Hippocampal formation (tissue), 2 donors: ENCODE data around the gene BARX1.
"Not testable (repeated sequence)": the region's sequence is repeated elsewhere in the genome, so short reads cannot be mapped to it uniquely, and the experiment has no call there.

Experiments used
- DNase-seq, 2 donors: peaks; one replicate each; lab custom pipeline; 2025; lab: John Stamatoyannopoulos, UW

The BARX1 gene

DNA sequence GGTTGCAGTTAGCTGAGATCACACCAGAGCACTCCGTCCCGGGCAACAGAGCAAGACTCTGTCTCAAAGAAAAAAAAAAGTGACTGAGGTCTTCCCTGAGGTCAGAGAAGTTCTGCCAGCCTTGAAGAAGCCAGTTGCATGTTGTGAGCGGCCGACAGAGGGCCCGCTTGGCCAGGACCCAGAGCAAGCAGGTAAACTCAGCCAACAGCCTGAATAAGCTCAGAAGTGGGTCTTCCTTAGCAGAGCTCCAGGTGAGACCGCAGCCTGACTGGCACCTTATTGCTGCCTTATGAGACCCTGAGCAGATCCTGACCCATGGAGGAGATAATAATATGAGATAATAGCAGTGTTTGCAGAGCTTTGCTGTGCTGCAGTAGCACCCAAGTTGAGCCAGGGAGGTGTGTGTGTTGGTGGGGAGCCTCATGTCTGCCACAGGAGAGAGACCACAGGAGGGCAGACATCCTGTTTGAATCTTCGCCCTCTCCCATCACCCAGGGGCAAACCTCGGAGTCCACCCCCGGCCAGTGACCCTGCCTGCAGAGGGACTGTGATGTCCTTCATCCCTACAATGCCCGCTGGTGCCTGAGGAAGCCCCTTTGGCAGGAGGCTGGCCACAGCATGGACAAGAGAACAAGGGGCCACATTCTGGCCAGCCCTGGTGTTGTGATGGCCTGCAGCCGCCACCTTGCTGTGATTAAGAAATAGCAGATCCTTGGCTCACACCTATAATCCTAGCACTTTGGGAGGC, 10.8 kb upstream of the BARX1 start:
- no peak for DNase-seq

DNA sequence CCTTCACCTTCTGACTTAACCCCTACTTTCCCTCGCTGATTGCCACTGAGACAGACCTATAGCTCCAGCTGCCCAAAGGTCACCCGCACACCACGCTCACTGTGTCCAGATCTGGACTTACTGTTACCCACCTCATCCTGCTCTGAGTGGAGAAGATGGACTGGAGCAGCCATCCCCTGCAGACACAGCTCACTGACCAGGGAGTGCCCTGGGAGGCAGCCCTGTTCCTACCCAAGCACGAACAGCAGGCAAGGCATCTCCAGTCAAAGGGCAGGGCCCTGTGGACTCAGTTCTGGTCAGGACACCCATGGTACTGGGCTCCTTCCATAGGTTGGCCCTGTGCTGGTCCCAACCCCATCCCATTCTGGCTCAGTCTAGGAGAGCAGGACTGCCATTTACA, 9.5 kb upstream of the BARX1 start:
- DNase-seq, result no peak

- no peak for DNase-seq
Measured at GRCh38 chr9:93963969-93964368, 8.8 kb upstream of the BARX1 start.

DNA sequence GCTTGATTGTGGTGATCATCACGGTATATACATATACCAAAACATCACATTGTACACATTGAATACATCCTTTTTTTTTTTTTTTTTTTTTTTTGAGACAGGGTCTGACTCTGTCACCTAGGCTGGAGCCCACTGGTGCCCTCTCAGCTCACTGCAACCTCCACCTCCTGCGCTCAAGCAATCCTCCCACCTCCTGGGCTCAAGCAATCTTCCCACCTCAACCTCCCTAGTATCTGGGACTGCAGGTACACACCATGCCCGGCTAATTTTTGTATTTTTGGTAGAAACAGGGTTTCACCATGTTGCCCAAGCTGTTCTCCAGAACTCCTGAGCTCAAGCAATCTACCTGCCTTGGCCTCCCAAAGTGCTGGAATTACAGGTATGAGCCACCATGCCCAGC, 8.3 kb upstream of the BARX1 start:
- DNase-seq, result not testable (repeated sequence)

GRCh38 chr9:93962561-93963440, 7.6 kb upstream of the BARX1 start:
- peak; percentile 55 to 78 for DNase-seq

- DNase-seq, result no peak
Measured at GRCh38 chr9:93962017-93962416, 6.9 kb upstream of the BARX1 start.

- DNase-seq, result no peak
Measured at GRCh38 chr9:93960971-93961841, 6.1 kb upstream of the BARX1 start.

DNA sequence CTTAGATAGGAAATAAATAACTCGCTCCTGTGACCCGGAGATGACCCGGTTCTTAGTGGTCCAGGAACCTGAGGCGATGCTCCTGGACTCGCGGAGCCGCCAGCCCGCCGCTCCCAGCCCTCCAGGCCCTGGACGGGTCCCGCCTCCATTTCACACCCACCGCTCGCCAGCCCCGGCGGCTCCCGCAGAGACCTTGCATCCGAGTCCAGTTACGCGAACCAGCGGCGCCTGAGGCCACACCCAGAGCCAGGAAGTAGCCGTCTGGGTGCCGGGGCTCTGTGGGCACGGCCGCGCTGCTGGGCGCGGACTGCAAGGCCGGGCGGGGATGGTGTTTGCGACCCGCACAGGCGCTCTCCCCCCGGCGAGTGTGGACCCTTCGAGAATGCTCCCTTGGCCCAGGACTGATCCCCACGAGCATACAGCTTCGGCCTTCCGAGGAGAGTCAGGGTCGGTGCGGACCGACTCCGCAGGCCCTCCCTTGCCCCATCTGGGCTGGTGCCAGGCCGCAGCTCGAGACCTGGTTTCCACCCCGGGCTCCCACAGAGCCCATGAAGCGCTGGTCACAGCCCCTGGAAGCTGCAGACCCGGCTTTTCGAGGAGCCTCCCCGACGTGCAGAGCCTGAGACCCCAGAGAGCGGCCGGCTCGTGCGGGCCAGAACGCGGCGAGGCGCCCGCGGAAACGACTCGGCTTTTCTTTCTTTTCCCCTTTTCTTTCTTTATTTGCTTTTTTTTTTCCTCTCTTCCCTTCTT, 5.2 kb upstream of the BARX1 start:
- DNase-seq, result no peak

- DNase-seq, result no peak
Measured at GRCh38 chr9:93959739-93960154, 4.6 kb upstream of the BARX1 start.

DNA sequence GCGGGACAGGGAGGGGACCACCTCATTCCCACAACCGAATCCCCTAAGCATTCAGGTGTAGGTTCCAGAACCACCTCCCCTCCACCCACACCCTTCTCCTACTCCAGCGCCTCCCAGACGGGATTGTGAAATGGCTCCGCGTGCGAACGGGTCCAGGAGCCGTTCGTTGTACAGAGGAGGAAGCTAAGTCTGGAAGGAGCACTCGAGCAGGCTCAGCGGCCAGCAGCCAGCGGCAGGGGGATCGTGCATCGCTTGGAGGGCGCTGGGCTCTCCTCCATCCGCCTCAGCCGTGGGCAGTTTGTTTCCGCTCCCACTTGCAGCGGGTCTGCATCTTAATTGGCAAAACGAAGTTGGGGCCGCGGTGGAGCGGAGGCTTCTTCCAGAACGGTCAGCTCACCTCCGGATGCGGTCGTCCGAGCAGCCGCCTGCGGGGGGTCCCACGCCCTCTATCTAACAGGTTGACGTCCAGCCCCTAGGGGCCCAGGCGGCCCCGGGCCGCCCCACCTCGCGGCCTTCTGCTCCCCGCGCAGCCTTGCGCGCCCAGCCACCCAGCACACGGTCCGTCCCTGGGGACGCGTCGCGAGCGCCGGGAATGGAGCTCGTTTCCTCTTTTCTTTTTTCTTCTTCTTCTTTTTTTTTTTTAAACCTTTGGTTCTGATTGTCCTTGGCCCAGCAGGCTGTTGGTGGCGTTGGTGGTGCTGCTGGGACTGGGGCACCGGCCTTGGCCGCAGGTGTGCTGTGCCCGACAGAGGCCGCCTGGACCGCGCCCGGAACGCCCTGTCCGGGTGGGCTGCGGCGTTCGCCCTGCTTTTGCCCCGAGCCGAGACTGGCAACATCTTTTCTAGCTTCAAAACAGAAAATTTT, 3.9 kb upstream of the BARX1 start:
- DNase-seq, result no peak

- no peak for DNase-seq
Measured at GRCh38 chr9:93958121-93958818, 3.1 kb upstream of the BARX1 start.

GRCh38 chr9:93955981-93956784, 1.0 kb upstream of the BARX1 start:
- no peak for DNase-seq

- DNase-seq, result no peak
Measured at GRCh38 chr9:93954434-93955061, 607 bp downstream of the BARX1 start.

DNA sequence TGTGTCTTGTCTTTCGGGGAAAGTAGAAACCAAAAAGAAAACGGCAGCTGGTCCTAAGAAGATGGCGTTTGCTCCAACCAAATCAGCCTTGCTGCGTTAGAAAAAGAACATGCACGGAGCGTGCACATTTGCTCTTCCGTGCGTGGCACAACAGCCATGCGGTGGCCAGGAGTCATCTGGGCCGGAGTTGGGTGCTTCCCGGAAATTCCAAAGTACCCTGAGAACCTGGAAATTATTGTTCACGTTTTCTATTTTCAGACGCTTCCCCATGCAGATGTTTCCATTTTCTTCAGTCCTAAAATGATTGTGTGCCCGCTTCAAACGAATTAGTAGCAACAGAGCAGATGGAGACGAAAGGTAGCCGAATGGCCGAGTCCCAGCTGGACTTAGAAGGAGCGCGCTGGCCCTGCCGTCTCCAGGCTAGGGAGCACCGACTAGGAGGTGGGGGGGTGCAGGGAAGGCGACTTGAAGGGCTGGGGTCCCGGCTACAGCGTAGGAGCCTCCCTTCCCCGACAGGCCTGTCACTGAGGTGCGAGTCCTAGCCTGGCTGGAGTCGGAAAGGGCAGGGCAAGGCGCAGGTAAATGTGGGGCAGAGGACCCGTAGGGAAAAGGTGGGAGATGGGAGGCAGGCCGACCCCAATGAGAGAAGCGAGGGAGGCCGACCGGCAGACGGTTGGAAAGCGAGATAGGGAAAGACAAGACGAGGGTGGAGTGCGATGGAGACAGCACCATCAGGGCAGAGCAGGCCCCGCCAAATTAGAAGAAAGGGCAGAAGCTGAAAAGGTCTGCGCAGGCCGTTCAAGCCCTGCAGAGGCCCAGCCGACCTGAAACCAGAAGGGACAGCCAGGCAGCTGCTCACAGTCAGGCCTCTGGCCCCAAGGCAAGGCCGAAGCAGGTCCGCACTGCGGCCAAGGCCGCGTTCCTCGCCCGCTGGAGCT, 1.4 kb downstream of the BARX1 start:
- DNase-seq, result no peak

GRCh38 chr9:93952784-93953495, 2.2 kb downstream of the BARX1 start:
- DNase-seq, result no peak

- DNase-seq, result no peak
Measured at GRCh38 chr9:93952119-93952783, 2.9 kb downstream of the BARX1 start.
